Kidney tubule cell (primary cell): ENCODE measurements around the gene TNS3.

Experiments used
- DNase-seq: peaks from one replicate; pipeline ENCODE4 v3.0.0-alpha.2; 2018; ENCODE audit warnings: low spot score

The TNS3 gene

DNA sequence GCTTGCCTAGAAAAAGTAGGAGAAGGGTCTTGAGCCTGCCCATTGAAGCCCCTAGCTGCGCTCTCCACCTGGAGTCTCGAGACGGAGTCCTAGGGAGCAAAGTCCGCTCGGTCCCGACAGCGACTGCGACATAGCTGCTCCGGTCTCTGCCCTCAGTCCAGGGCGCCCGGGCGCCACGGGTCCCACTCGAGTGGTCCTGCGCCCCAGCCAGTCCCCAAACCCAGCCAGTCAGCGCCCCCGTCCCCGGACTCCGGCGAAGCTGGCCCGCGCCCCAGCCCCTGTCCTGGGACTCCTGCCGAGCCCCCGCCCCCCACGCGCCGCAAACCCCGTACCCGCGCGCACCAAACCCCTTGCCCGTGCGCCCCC, 490 bp downstream of the TNS3 start:
- no peak for DNase-seq

DNA sequence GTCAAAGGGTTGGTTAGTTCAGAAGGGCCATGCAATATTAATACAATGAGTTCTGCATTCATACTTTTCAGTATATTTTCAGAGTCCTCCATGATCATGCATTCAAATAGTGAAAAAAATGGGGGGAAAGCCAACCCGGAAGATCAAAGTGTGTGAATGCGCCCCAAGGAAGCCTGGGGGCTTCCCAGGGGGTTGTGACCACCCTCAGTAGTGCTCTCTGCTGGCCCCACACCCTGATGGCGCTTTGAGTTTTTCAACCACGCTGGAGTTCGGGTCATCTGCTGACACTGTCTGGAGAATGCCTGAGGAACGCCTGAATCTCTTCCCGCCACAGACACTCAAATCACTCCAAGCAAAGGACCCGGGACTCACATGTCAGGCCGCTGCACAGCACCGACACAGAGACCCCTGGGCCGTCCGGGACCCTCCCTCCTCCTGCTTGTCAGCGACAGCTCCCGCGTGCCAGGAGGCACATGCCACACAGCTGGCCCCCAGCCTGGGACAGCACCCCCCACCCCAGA, 1.0 kb downstream of the TNS3 start:
- DNase-seq, result peak; percentile 29

DNA sequence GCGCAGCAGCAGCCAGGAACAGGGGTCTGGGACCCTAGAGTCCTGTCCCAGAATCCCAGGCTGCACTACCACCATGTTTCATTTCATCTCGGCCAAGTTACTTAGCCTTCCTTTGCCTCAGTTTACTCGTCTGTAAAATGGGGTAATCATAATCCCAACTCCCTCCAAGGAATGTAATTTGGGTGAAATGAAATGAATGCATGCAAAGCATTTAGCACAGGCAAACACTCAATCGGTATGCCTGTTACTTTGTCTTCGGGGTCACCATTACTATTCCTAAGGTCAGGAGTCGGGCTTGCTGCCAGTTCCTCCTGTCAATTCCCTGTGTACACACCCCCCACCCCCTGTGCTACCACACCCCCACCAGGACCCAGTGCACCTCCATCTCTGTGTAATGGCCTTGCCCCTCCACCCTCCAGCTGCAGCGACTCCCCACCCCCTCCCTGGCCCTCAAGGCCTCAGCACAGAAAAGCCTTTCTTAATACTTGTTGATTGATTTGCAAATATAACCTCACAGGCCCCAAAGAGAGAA, 1.7 kb downstream of the TNS3 start:
- no peak for DNase-seq

DNA sequence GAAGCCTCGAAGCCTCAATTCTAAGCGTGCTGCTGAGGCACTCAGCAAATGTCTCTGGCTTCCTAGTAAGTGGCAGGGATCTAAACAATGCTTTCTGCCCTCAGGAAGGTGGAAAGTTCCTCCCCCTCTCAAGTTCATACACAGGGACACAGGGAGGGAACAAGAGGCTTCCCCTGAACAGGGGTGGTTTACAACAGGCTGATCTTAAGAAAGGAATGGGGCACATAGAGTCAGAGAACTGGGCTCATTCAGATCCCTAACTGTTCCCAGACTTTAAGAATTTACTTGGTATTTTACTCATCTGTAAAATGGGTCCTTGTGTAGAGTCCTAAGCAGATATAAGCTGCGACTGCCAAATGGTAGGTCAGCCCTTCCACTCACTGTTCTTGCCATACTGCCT, 2.5 kb downstream of the TNS3 start:
- DNase-seq, result no peak

DNA sequence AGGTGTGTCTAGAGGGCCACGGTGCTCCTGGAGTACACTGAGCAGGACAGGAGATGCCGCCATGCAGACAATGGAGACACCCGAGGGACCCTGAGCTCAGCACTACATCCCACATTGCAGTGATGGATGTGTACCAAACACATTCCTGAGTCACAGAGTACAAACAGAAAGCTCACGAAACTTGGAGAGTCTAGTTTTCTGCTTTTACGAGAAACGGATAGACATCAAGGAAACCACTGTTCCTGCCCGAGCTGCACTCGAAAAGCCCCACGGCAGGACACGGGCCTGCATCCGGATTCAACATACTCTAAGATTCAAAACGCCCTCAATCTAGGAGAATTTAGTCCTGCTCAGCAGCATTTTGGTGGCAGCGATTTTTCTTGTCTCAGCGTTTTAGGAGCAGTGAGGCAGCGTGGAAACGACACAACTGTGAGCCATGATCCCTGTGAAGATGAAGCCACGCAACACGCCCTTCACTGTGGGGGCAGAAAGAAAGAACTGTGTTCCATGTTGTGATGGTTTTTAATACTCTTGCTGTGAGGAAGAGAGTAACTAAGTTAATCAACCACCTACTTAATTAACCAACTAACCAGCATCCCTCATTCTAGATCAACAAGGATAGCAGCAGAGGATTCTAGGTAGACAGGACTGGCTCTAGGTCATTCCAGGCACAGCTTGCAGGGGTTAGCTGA, 3.2 kb downstream of the TNS3 start:
- DNase-seq, result no peak

DNA sequence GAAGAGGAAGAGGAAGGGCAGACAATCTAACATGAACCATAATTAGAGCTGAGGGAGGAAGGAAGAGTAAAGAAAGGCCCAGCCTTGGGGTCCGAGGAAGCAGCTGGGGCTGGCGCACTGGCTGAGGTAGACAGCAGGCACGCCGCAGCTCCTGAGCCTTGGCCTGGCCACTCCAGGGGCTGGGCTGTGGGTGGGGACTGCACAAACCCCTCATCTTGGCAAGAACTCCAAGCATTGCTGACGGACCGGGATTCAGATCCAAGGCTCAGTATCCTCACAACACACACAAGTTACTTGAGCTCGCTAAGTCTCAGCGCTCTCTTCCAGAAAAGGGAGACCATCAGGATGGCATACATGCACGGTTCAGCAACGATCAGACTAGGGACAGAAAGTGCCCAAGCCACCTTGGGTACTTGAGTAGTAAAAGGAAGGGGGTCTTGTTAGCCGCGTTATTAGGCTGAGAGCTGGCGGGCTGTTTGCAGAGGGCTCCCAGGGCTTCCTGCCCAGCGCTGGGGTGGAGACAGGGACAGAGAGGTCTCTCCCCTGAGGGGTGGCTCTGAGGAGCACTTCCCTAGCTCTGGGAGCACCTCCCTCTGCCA, 4.5 kb downstream of the TNS3 start:
- no peak for DNase-seq

DNA sequence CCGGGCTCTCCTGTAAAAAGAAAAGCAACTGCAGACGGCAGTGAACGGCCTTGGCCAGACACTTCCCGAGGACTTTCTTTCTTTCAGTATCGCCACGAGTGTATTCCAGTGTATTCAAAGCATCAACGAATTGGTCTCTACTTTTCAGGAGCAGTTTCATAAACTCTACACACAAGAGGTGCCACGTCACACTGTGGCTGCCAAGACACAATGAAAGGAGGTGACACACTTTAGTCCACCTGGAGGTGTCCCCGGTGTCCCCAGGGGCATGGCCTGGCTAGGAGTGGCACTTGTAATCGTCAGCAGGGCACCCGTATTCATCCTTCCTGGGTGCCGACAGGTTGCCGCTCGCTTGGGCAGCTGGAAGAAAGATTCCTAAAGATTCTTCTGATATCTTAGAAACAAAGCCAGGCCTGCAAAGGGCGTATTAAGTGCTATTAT, 5.0 kb downstream of the TNS3 start:
- DNase-seq, result peak; percentile 21

DNA sequence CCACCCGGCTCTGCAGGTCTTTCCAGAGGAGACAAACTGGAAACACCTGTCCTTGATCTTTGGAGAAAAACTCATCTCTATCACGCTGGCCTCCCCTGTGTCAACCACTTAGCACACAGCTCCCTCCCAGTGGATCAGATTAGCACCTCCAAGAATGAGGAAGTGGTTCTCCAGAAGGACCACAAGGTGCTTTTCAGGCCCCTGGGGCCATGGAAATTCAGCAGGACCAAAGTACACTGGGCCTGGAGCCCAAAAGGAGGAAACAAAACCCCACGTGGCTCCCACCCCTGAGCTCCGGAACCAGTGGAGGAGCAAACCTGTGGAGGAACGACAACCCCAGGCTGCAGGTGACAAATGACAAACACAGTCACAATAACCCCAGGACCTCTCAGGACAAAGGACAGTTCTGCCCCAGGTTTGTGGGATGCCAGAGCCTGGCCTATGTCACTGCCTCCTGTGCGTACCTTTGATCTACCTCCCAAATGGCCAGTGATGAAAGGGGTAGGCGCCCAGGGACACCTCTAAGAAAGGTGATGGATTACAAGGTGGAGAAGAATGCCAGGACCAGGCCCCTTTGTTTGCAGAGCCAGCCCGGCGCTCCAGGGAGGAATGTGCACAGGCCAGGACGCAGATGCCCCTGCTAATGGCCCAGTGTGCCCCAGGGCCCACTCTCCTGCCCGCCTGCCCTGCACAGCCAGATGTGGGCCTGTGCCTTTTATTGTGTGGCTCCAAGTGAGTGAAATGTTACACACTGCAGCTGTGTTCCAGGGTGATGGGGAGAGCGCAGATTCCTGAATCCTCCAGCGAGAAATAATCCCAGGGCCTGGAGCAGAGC, 5.7 kb downstream of the TNS3 start:
- DNase-seq, result peak; percentile 94

DNA sequence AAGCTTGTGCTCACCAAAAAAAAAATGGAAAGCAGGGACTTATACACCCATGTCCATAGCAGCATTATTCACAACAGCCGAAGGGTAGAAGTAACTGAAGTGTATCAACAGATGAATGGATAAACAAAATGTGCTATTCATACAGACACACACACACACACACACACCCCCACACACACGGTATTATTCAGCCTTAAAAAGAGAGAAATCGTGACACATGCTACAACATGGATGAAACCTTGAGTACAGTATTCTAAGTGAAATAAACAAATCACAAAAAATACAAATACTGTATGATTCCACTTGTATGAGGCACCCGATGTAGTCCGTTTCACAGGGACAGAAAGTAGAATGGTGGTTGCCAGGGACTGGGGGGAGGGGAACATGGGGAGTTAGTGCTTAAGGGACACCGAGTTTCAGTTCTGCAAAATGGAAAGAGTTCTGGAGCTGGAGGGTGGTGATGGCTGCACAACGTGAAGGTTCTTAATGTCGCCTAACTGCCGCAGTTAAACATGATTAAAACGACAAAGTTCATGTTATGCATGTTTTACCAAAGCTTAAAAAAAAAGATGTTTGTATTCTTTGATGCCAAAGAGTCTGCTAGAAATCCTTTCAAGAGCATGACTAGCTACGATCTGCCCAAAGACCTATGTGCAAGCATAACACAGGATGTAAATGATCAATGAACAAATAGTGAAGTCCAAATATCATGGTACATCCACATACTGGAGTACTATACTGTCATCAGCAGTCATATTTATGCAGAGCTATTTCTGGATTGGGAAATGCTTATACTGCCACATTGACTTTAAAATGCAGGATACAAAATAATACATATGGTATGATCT, 7.2 kb downstream of the TNS3 start:
- peak; percentile 70 for DNase-seq

DNA sequence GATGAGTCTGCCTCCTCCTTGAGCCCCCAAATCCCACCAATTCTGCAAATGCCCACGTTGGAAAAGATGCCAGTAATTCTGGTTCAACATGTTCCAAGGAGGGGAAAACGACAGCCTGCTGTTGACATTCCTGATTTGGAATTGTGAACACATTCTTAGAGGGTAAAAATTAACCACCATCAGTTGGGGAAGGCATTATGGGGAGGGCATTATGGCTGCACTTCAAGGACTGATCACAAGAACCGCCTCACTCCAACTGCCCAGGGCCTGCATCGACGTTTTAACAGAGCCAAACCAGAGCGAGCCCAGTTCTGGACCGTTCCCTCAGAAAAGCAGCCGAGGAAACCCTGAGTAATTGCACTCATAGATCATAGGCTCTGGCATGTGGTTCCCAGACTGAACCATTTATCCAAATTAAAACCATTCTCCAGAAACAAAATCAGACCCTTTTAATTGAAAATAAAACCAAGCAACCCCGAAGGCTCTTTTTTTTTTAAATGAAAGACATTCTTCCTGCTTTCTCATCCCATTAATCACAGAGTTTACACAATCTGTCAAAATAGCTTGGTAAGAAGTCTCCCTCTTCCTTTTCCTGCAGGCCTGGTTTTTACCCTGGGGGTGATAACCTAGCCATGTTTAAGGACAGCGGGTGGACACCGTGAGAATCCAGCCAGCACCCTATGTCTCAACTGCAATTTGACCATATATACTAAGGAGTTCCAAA, 8.0 kb downstream of the TNS3 start:
- peak; percentile 79 for DNase-seq

DNA sequence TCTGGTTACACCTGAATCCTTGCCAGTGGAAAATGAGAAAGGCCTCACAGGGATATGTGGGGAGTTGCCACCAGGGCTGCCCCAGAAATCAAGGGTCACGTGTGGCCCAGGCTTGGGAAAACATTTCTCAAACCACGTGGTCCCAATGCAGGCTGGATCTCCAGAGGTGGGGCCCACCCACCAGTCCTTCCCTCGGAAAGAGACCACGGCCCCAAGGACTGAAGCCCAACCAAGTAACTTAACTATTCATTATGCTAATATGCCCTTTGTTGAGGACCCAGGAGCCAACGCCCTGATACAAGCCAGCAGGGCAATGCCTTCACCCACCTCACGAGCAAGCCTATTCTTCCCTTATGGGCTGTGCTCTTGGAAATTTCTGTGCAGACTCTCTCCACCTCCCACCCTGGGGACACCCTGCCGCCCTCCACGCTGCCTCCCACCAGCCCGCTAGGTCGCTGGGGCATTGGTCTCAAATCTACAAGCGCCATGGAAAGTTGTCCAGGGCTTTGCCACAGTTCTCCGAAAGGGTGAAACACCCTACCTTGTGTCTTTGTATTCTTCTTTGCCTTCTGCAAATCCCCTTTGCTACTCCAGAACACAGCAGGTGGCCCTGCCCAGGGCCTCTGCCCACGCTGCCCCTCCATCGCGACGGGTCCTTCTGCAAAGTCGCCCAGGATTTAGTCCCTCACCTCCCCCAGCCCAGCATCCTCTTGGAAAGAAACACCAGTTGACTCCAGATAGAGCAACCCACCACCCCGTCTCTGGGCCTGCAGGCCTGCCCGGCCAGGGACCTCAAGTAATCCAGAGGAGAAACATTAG, 8.8 kb downstream of the TNS3 start:
- no peak for DNase-seq

- no peak for DNase-seq
These were observed 9.8 kb downstream of the TNS3 start for GRCh38 chr7:47572094-47572445.

DNA sequence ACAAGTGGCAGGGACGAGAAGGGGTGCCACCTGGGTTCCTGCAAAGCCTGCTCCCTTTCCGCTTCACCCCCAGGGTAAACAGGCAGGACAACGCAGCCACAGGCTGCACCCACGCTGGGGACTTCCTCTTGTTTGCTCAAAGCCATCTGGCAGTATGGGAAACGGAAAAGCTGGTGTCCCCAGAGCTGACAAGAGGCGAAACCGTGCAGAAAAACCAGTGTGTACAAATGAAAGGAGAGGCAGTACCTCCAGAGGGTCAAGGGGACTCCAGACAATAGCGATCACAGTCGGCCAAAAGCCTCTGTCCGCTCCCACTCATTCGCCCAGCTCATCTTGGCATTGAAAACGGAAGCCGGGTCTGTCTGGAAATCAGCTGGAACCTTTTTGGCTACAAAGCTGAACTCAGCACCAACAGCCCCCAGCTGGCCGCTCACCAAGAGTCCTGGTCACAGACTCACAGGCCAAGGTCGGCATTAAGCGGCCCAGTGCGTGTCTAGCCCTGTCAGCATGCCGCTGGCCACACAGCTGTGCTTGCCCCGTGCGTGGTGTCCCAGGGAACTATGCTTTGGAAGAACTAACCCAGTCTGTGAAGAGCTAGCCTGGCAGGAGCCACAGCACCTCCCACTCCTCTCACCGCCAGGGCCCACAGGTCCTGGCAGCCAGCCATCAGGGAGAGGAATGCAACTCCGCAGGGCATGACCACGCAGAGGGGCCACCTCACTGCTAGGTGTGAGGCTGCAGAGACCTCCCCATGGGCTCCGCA, 10.4 kb downstream of the TNS3 start:
- DNase-seq, result peak; percentile 97

DNA sequence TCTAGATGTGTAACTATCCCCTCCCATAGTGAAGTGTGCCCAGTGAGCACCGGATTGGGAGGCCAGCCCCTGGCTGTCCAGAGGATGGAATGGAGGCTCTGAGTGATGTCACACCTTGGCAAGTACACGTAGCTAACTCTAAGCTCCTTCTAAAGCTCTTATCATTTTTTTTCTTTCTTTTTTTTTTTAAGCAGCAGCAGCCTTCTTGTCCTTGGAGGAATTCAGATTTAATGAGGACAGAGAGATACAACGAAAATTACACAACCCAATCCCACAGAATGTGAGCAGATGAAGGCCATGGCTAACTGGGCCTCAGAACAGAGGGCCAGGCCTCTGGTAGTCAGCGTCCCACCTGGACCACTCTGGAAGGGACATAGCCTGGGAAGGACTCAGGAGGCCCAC, 11.3 kb downstream of the TNS3 start:
- DNase-seq, result no peak

GRCh38 chr7:47568547-47568946, 13.4 kb downstream of the TNS3 start:
- DNase-seq, result no peak

DNA sequence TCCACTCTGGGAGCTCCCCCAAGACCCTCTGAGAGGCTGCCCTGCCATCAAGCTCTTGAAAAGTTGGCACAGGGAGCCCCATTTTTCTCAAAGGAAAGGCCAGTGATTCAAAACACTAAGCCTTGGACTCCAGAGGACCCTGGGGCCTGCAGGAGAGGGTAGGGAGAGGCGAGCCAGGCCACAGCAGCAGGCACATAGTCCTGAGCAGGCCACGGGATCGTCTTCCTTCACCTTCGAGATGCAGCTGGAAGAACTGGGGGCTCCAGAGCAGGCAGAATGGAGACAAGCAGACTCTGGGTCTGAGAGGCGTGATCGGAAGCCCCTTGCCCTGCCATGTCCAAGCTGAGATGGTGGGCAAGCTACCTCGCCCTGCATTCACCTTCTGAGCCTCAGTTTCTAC, 13.9 kb downstream of the TNS3 start:
- no peak for DNase-seq

DNA sequence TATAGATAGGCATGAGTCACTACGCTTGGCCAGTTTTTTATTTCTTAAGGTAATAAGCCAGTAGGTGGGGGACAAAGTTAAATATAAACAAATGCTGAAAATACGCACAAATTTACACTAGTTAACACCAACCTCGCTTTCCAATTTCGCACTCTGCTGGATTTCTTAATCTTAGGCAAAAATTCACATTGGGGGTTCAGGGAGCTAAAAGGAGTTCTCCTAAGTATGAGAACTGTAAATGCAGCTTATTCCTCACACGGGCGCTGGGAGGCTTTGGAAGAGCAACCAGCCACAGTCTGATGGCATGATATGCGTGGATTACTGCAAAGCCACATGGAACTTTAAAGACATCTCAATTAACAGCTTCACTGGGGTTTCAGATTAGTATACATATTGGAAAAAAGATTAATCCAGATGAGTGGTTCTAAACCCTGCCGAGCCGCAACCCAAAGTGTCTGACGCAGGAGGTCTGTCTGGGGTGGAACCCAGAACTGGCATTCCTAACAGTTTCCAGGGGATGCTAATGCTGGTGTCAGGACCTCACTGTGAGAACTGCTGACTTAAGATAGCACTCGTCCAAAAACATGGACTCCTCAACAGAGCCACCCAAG, 16.2 kb downstream of the TNS3 start:
- no peak for DNase-seq

- DNase-seq, result no peak
These were observed 18.4 kb downstream of the TNS3 start for GRCh38 chr7:47563521-47563920.
